Calu3 (cell line): ENCODE data around the gene MSI2. TPM values are rescaled to one million over a fixed set of nuclear protein-coding genes. Genes with fewer than 3 reads are reported as not detected.

Experiments
- BruUV-seq: library from RNA; stranded (reverse); fragments of 400-500 nt; replicated peaks from 2 replicates; lab custom pipeline; 2021; lab: Mats Ljungman, UMichigan
- CTCF ChIA-PET: fragments of 300-600 bp; sonication (Branson Sonifier 250); formaldehyde crosslinking; loops from one replicate; lab custom pipeline; 2022; ENCODE audit warnings: antibody characterized with exemption; lab: Charles Lee
- DNase-seq: peaks from one replicate; pipeline ENCODE4 v3.0.0; 2022
- H3K27ac Mint-ChIP-seq: one replicate; pipeline ENCODE4 v1.8.0; 2022; ENCODE audit warnings: mixed read lengths; ENCODE audit not compliant: unreplicated experiment
- H3K27me3 Mint-ChIP-seq: one replicate; pipeline ENCODE4 v1.8.0; 2022; ENCODE audit warnings: mixed read lengths; ENCODE audit not compliant: unreplicated experiment
- H3K36me3 Mint-ChIP-seq: one replicate; pipeline ENCODE4 v1.8.0; 2022; ENCODE audit warnings: mild to moderate bottlenecking, moderate library complexity, mixed read lengths; ENCODE audit not compliant: insufficient read depth, unreplicated experiment
- H3K4me1 Mint-ChIP-seq: one replicate; pipeline ENCODE4 v1.8.0; 2022; ENCODE audit warnings: mild to moderate bottlenecking, low read depth, mixed read lengths; ENCODE audit not compliant: unreplicated experiment
- H3K4me3 Mint-ChIP-seq: one replicate; pipeline ENCODE4 v1.8.0; 2022; ENCODE audit warnings: mild to moderate bottlenecking, low read depth, moderate library complexity, mixed read lengths; ENCODE audit not compliant: unreplicated experiment
- H3K9me3 Mint-ChIP-seq: one replicate; pipeline ENCODE4 v1.8.0; 2022; ENCODE audit warnings: low read depth, mixed read lengths; ENCODE audit not compliant: unreplicated experiment
- CTCF ChIP-seq: fragments of 200-600 bp; IDR thresholded peaks from one replicate; pipeline ENCODE4 v1.8.0; 2022; ENCODE audit warnings: antibody characterized with exemption; ENCODE audit not compliant: unreplicated experiment
- intact Hi-C: fragments of 100-400 bp; cut with micrococcal nuclease; formaldehyde crosslinking; loops from one replicate; pipeline ENCODE4 v1.10.0; 2022; ENCODE audit not compliant: unreplicated experiment
- total RNA-seq: library from RNA; stranded (reverse); gene quantifications from 2 replicates; pipeline ENCODE4 v1.2.3, GENCODE V29; 2022

Gene MSI2
- total RNA-seq, 1 experiment from 2014 or later, result 66.4 TPM

GRCh38 chr17:57399690-57400089, 143.4 kb downstream of the MSI2 start:
- Mint-ChIP-seq H3K27ac (no peak overlapping the region), H3K4me1 (peaks cover 8% of the 10 kb centered on the region), H3K4me3 (no peak overlapping the region), H3K9me3 (no peaks in the 10 kb centered on the region), H3K27me3 (no peaks in the 10 kb centered on the region), H3K36me3 (no peaks in the 10 kb centered on the region)
- no peak for TF ChIP-seq CTCF
- no TSS peak for BruUV-seq
- CTCF ChIA-PET, result interaction anchor here (1.2 kb wide), 1 partner anchor 156 kb away, joined by 3 read pairs; no protein-coding TSS in a partner anchor
- no peak for DNase-seq
- intact Hi-C loops, result no loop called here

DNA sequence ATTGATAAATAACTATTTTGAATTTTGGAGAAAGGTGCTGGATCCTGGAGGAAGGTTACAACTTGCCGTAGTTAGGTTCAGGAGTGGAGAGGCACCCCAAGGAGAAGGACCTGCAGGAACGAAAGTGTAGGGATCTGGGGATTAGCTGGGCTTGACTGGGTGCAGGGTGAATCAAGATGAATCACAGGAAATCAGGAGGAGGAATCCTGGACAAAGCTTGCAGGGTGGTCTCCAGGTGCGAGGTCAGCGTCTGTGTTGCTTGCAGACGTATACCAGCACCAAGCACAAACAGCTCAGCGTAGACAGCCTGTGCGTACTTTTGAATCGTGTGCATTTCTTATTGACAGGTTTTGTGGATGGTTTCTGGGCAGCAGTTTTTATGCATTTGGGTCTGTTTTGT, 144.3 kb downstream of the MSI2 start:
- CTCF ChIA-PET, result interaction anchor here (0.5 to 1.2 kb wide), 2 partner anchors 37 to 157 kb away, joined by 3 to 4 read pairs; no protein-coding TSS in a partner anchor
- Mint-ChIP-seq H3K27ac (no peak overlapping the region), H3K4me1 (peaks cover 8% of the 10 kb centered on the region), H3K4me3 (no peak overlapping the region), H3K27me3 (no peaks in the 10 kb centered on the region), H3K9me3 (no peaks in the 10 kb centered on the region), H3K36me3 (no peaks in the 10 kb centered on the region)
- intact Hi-C loops, result no loop called here
- BruUV-seq, result no TSS peak
- no peak for DNase-seq
- TF ChIP-seq CTCF, result no peak

- intact Hi-C loops, result no loop called here
These were observed 145.5 kb downstream of the MSI2 start for GRCh38 chr17:57401556-57402488.

GRCh38 chr17:57402681-57403180, 146.4 kb downstream of the MSI2 start:
- H3K27me3 Mint-ChIP-seq, result no peaks in the 10 kb centered on the region
- CTCF ChIA-PET, result no interaction called here
- no peak for DNase-seq
- no peak overlapping the region for H3K4me3 Mint-ChIP-seq
- BruUV-seq, result no TSS peak
- TF ChIP-seq CTCF, result no peak
- intact Hi-C loops, result no loop called here
- H3K4me1 Mint-ChIP-seq, result peaks cover 24% of the 10 kb centered on the region
- H3K36me3 Mint-ChIP-seq, result no peaks in the 10 kb centered on the region
- H3K9me3 Mint-ChIP-seq, result no peaks in the 10 kb centered on the region
- H3K27ac Mint-ChIP-seq, result no peak overlapping the region

More at GRCh38 chr17:57401556-57402488, 145.5 kb downstream of the MSI2 start:
- H3K27ac Mint-ChIP-seq, result no peak overlapping the region
- no peaks in the 10 kb centered on the region for H3K36me3 Mint-ChIP-seq
- peaks cover 15% of the 10 kb centered on the region for H3K4me1 Mint-ChIP-seq
- no peak overlapping the region for H3K4me3 Mint-ChIP-seq
- DNase-seq, result no peak
- no TSS peak for BruUV-seq
- H3K9me3 Mint-ChIP-seq, result no peaks in the 10 kb centered on the region
- TF ChIP-seq CTCF, result no peak
- CTCF ChIA-PET, result no interaction called here
- no peaks in the 10 kb centered on the region for H3K27me3 Mint-ChIP-seq
